ENCODE data around the gene WNT10A.

Gene WNT10A

GRCh38 chr2:218882866-218883366 is 2.3 kb downstream of the WNT10A start:
- ChIA-PET CTCF (interaction anchor here (1.4 to 23.0 kb wide), 2 partner anchors 11 to 16 kb away, joined by 3 to 916 read pairs; no protein-coding TSS in a partner anchor), POLR2A (interaction anchor here (1.4 kb wide), 1 partner anchor 13 kb away, joined by 4 read pairs; no protein-coding TSS in a partner anchor)
- no peak for DNase-seq (ENCODE audit: extremely low spot score)
- TF ChIP-seq CTCF (IDR thresholded peaks at IDR 0.05; ENCODE audit: control extremely low read depth, extremely low read depth, low read depth, missing control alignments): no peak

- CTCF ChIA-PET: interaction anchor here (0.8 to 23.0 kb wide), 6 partner anchors 7 to 32 kb away, joined by 3 to 916 read pairs (median 6); no protein-coding TSS in a partner anchor
- POLR2A ChIA-PET: interaction anchor here (1.4 to 1.5 kb wide), 2 partner anchors 12 to 13 kb away, joined by 4 to 8 read pairs; no protein-coding TSS in a partner anchor
- peak; percentile 61 for DNase-seq (ENCODE audit: extremely low spot score)
- TF ChIP-seq CTCF (IDR thresholded peaks at IDR 0.05; ENCODE audit: control extremely low read depth, extremely low read depth, low read depth, missing control alignments): no peak
These were observed 3.1 kb downstream of the WNT10A start for GRCh38 chr2:218883491-218884490.

- DNase-seq (ENCODE audit: extremely low spot score): no peak
- no peak for TF ChIP-seq CTCF (IDR thresholded peaks at IDR 0.05; ENCODE audit: control extremely low read depth, extremely low read depth, low read depth, missing control alignments)
- ChIA-PET POLR2A (interaction anchor here (1.5 kb wide), 1 partner anchor 12 kb away, joined by 8 read pairs; no protein-coding TSS in a partner anchor), CTCF (interaction anchor here (0.8 to 23.0 kb wide), 6 partner anchors 7 to 145 kb away, joined by 3 to 916 read pairs (median 6); no protein-coding TSS in a partner anchor)
These were observed 3.9 kb downstream of the WNT10A start for GRCh38 chr2:218884519-218884918.

- DNase-seq (ENCODE audit: extremely low spot score): peak; percentile 69
- CTCF ChIA-PET: interaction anchor here (0.6 to 23.0 kb wide), 8 partner anchors 9 to 176 kb away, joined by 3 to 916 read pairs (median 6); partner anchors contain the start of gene TTLL4
- no peak for TF ChIP-seq CTCF (IDR thresholded peaks at IDR 0.05; ENCODE audit: control extremely low read depth, extremely low read depth, low read depth, missing control alignments)
These were observed 5.6 kb downstream of the WNT10A start for GRCh38 chr2:218885981-218886947.

GRCh38 chr2:218887079-218887478 is 6.4 kb downstream of the WNT10A start:
- ChIA-PET CTCF (interaction anchor here (0.6 to 23.0 kb wide), 10 partner anchors 10 to 177 kb away, joined by 3 to 916 read pairs (median 4); partner anchors contain the start of gene TTLL4), POLR2A (no interaction called here)
- no peak for TF ChIP-seq CTCF (IDR thresholded peaks at IDR 0.05; ENCODE audit: control extremely low read depth, extremely low read depth, low read depth, missing control alignments)
- no peak for DNase-seq (ENCODE audit: extremely low spot score)

More at GRCh38 chr2:218885981-218886947, 5.6 kb downstream of the WNT10A start:
- POLR2A ChIA-PET: interaction anchor here (0.6 kb wide), 1 partner anchor 10 kb away, joined by 8 read pairs; no protein-coding TSS in a partner anchor

All from GM10248 (cell line).